SU-DHL-6 (cell line): ENCODE data around the gene KRT222.

Experiments
- H2AFZ ChIP-seq: fragments of 200-600 bp; sonication (generic); 2 replicates; pipeline ENCODE4 v1.6.1; 2014; ENCODE audit warnings: low read depth, mild to moderate bottlenecking, moderate library complexity, mixed read lengths, antibody characterized with exemption, low read length; ENCODE audit not compliant: severe bottlenecking
- H3F3A ChIP-seq: fragments of 200-600 bp; shearing (Covaris generic); 2 replicates; pipeline ENCODE4 v1.6.0; 2016; ENCODE audit warnings: antibody characterized with exemption, mild to moderate bottlenecking; ENCODE audit not compliant: insufficient read depth
- H3K27ac ChIP-seq: fragments of 200-600 bp; sonication (generic); 2 replicates; pipeline ENCODE4 v1.5.1; 2016; ENCODE audit warnings: low read depth, mild to moderate bottlenecking, low read length, moderate library complexity, mixed read lengths
- H3K27me3 ChIP-seq: fragments of 200-600 bp; sonication (generic), shearing (Covaris generic); 2 replicates; pipeline ENCODE4 v1.6.0; 2014; ENCODE audit warnings: mild to moderate bottlenecking, low read length
- H3K36me3 ChIP-seq: fragments of 200-600 bp; sonication (generic); 2 replicates; pipeline ENCODE4 v1.6.1; 2014; ENCODE audit warnings: mild to moderate bottlenecking, low read length, mixed read lengths
- H3K4me2 ChIP-seq: fragments of 300-600, 200-600 bp; shearing (Covaris generic), sonication (generic); 2 replicates; pipeline ENCODE4 v1.6.0; 2014; ENCODE audit warnings: low read length, low read depth, mild to moderate bottlenecking; ENCODE audit not compliant: poor library complexity, severe bottlenecking
- H3K4me3 ChIP-seq: fragments of 200-600 bp; sonication (generic); 2 replicates; pipeline ENCODE4 v1.5.1; 2014; ENCODE audit warnings: antibody characterized with exemption, low read length, mild to moderate bottlenecking, mixed read lengths; ENCODE audit not compliant: insufficient read depth, poor library complexity, severe bottlenecking
- H3K79me2 ChIP-seq: fragments of 200-600 bp; sonication (generic); 2 replicates; pipeline ENCODE4 v1.6.1; 2014; ENCODE audit warnings: mild to moderate bottlenecking, low read length, moderate library complexity; ENCODE audit not compliant: insufficient read depth
- H3K9ac ChIP-seq: fragments of 200-600 bp; sonication (generic); 2 replicates; pipeline ENCODE4 v1.7.0; 2014; ENCODE audit warnings: mild to moderate bottlenecking, low read length
- H3K9me2 ChIP-seq: fragments of 200-600 bp; sonication (generic); replicated peaks from 2 replicates; pipeline ENCODE4 v1.6.1; 2014; ENCODE audit warnings: low read length; ENCODE audit not compliant: insufficient read depth
- H3K9me3 ChIP-seq: fragments of 200-600 bp; sonication (generic); 2 replicates; pipeline ENCODE4 v1.6.1; 2014; ENCODE audit warnings: low read length, mixed read lengths; ENCODE audit not compliant: insufficient read depth
- H4K20me1 ChIP-seq: fragments of 200-600 bp; sonication (generic); 2 replicates; pipeline ENCODE4 v1.6.1; 2014; ENCODE audit warnings: low read depth, mild to moderate bottlenecking, antibody characterized with exemption, low read length, moderate library complexity, mixed read lengths
- CTCF ChIP-seq: fragments of 200-600 bp; sonication (generic); IDR thresholded peaks from one replicate; pipeline ENCODE4 v1.5.1; 2017; ENCODE audit warnings: antibody characterized with exemption, mild to moderate bottlenecking, low read length, moderate library complexity; ENCODE audit not compliant: insufficient read depth, poor library complexity, severe bottlenecking
- EZH2phosphoT487 ChIP-seq: fragments of 200-600 bp; sonication (generic), shearing (Covaris generic); conservative IDR thresholded peaks from 2 replicates; pipeline ENCODE4 v1.6.1; 2018; ENCODE audit warnings: mild to moderate bottlenecking, antibody characterized with exemption, low read length, moderate library complexity, mixed read lengths

KRT222 gene

DNA sequence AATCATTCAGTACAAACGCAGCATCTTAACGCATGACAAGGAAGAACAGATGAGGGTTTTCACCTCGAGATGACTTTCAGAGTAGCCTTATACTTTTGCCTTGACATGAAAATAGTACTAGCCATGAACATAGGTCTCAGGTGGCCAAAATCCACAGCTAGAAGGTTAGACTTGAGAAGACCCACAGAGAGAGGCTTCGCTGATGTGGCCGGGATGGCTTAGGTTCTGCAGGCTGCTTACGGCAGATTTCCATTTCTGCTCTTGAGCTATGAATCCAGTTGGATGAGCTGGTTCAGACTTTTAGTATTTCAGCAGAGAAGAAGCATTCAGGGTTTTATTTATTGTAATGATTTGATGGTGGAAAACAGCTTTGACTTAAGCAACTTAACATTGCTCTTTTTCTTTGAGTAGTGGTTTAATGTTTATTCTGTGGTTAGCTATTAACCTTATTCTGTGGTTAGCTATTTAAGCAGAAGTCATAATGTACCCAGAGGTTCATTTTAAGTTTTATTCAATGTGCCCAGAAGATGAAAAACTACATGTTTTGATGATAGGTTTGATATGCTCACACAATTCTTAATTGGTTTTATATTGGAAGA lies 31.0 kb upstream of the KRT222 start:
- H3F3A ChIP-seq, result no peaks in the 10 kb centered on the region
- no peak for TF ChIP-seq CTCF
- no peak for TF ChIP-seq EZH2phosphoT487
- H3K4me3 ChIP-seq, result no peak overlapping the region
- H4K20me1 ChIP-seq, result no peaks in the 10 kb centered on the region
- H3K27ac ChIP-seq, result no peak overlapping the region
- H3K9ac ChIP-seq, result no peak overlapping the region
- H3K36me3 ChIP-seq, result no peaks in the 10 kb centered on the region
- H3K4me2 ChIP-seq, result no peak overlapping the region
- H3K79me2 ChIP-seq, result no peaks in the 10 kb centered on the region
- H3K9me2 ChIP-seq, result no peaks in the 10 kb centered on the region
- no peak overlapping the region for H2AFZ ChIP-seq
- no peaks in the 10 kb centered on the region for H3K27me3 ChIP-seq
- H3K9me3 ChIP-seq, result no peaks in the 10 kb centered on the region

DNA sequence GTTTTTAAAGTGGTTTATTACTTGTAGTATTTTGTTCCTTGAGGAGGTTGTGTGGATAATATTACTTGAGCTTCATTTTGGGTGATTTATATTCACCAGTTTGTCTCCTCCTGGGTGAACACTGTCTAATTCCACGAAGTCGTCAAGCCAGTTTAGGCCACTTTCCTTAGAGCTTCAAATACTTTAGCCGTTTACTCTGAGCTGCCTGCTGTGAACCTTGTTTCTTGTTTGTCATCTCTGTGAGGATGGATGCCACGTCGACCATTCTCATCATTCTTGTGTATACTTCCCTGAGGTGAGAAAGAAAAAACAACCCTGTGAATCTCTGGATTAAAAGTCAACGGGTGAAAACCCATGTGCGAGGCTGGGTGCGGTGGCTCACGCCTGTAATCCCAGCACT lies 29.6 kb upstream of the KRT222 start:
- Histone ChIP-seq H3K27ac (no peak overlapping the region), H3K27me3 (no peaks in the 10 kb centered on the region), H3F3A (no peaks in the 10 kb centered on the region), H2AFZ (no peak overlapping the region), H3K4me3 (no peak overlapping the region), H3K9me3 (no peaks in the 10 kb centered on the region), H3K9me2 (no peaks in the 10 kb centered on the region), H4K20me1 (no peaks in the 10 kb centered on the region), H3K36me3 (no peaks in the 10 kb centered on the region), H3K9ac (no peak overlapping the region), H3K79me2 (no peaks in the 10 kb centered on the region), H3K4me2 (no peak overlapping the region)
- no peak for TF ChIP-seq EZH2phosphoT487
- no peak for TF ChIP-seq CTCF

GRCh38 chr17:40687106-40687505 lies 22.1 kb upstream of the KRT222 start:
- TF ChIP-seq CTCF (no peak), EZH2phosphoT487 (no peak)
- H3K27ac ChIP-seq, result no peak overlapping the region
- H3K4me3 ChIP-seq, result no peak overlapping the region

GRCh38 chr17:40686192-40686591 lies 21.2 kb upstream of the KRT222 start:
- no peaks in the 10 kb centered on the region for H3K79me2 ChIP-seq
- H3K27ac ChIP-seq, result no peak overlapping the region
- H3K9ac ChIP-seq, result no peak overlapping the region
- TF ChIP-seq EZH2phosphoT487 (no peak), CTCF (no peak)
- no peaks in the 10 kb centered on the region for H3F3A ChIP-seq
- no peaks in the 10 kb centered on the region for H3K9me3 ChIP-seq
- no peak overlapping the region for H2AFZ ChIP-seq
- H4K20me1 ChIP-seq, result no peaks in the 10 kb centered on the region
- no peaks in the 10 kb centered on the region for H3K27me3 ChIP-seq
- H3K9me2 ChIP-seq, result no peaks in the 10 kb centered on the region
- H3K4me2 ChIP-seq, result no peak overlapping the region
- no peak overlapping the region for H3K4me3 ChIP-seq
- no peaks in the 10 kb centered on the region for H3K36me3 ChIP-seq

More at GRCh38 chr17:40687106-40687505, 22.1 kb upstream of the KRT222 start:
- Histone ChIP-seq H3K27me3 (no peaks in the 10 kb centered on the region), H3K9ac (no peak overlapping the region), H3F3A (no peaks in the 10 kb centered on the region), H3K9me2 (no peaks in the 10 kb centered on the region), H3K9me3 (no peaks in the 10 kb centered on the region), H2AFZ (no peak overlapping the region), H3K79me2 (no peaks in the 10 kb centered on the region), H3K4me2 (no peak overlapping the region), H3K36me3 (no peaks in the 10 kb centered on the region), H4K20me1 (no peaks in the 10 kb centered on the region)
